Endodermal cell (in vitro differentiated cells): ENCODE results near the gene IL1RAP. TPM values are rescaled to one million over a fixed set of nuclear protein-coding genes. Genes with fewer than 3 reads are reported as not detected.

Source experiments
- DNase-seq: peaks from one replicate; pipeline ENCODE4 v3.0.0-alpha.2; 2017
- H3K27ac ChIP-seq: 2 replicates; pipeline ENCODE4 v1.5.1; 2013; ENCODE audit warnings: mild to moderate bottlenecking, low read depth, low read length, moderate library complexity
- H3K27me3 ChIP-seq: 2 replicates; pipeline ENCODE4 v1.6.1; 2013; ENCODE audit warnings: mild to moderate bottlenecking, low read length, moderate library complexity; ENCODE audit not compliant: insufficient read depth, control insufficient read depth, poor library complexity, severe bottlenecking
- H3K36me3 ChIP-seq: 2 replicates; pipeline ENCODE4 v1.7.0; 2013; ENCODE audit warnings: mild to moderate bottlenecking, low read length, moderate library complexity; ENCODE audit not compliant: control insufficient read depth, insufficient read depth
- H3K4me1 ChIP-seq: one replicate; pipeline ENCODE4 v1.7.0; 2013; ENCODE audit warnings: low read length; ENCODE audit not compliant: control insufficient read depth, insufficient read depth
- H3K4me3 ChIP-seq: 2 replicates; pipeline ENCODE4 v1.5.1; 2013; ENCODE audit warnings: mild to moderate bottlenecking, low read length, moderate library complexity
- H3K9ac ChIP-seq: 2 replicates; pipeline ENCODE4 v1.6.1; 2013; ENCODE audit warnings: mild to moderate bottlenecking, low read length, moderate library complexity; ENCODE audit not compliant: poor library complexity, severe bottlenecking; ENCODE audit errors: extremely low read depth
- H3K9me3 ChIP-seq: 2 replicates; pipeline ENCODE4 v1.6.1; 2013; ENCODE audit warnings: mild to moderate bottlenecking, low read length, moderate library complexity; ENCODE audit not compliant: control insufficient read depth
- H3K27ac Mint-ChIP-seq: 2 replicates; pipeline ENCODE4 v1.8.0; 2020; ENCODE audit warnings: mixed read lengths
- H3K27me3 Mint-ChIP-seq: 2 replicates; pipeline ENCODE4 v1.8.0; 2021; ENCODE audit warnings: mild to moderate bottlenecking, mixed read lengths; ENCODE audit not compliant: insufficient read depth
- H3K36me3 Mint-ChIP-seq: 2 replicates; pipeline ENCODE4 v1.8.0; 2020; ENCODE audit warnings: low read depth, mixed read lengths
- H3K4me1 Mint-ChIP-seq: 2 replicates; pipeline ENCODE4 v1.8.0; 2020; ENCODE audit warnings: mixed read lengths
- H3K4me3 Mint-ChIP-seq: 2 replicates; pipeline ENCODE4 v1.8.0; 2020; ENCODE audit warnings: mild to moderate bottlenecking, moderate library complexity, mixed read lengths
- H3K9me3 Mint-ChIP-seq: 2 replicates; pipeline ENCODE4 v1.8.0; 2020; ENCODE audit warnings: mild to moderate bottlenecking, mixed read lengths
- whole genome bisulfite sequencing, 2 experiments: methylation state at CpG; one replicate each; pipeline versions ENCODE4 v1.1.5 to v1.1.7; 2013; ENCODE audit warnings: missing lambda C conversion rate in 2 of 2, mixed read lengths in 1 of 2; ENCODE audit not compliant: insufficient coverage in 1 of 2, insufficient read length in 1 of 2; 5-methylcytosine and 5-hydroxymethylcytosine counted together
- total RNA-seq, 2 donors: library from RNA; stranded (reverse); fragmentation: NEBNext Ultra II Directional in 1 of 2; extraction: Animal tissue kit (Norgen Biotek cat#: 25700) in 1 of 2; gene quantifications; 2 replicates in 1 of 2; 3 replicates in 1 of 2; pipeline ENCODE4 v1.2.1, GENCODE V29; 2021
- TF ChIP-seq, protein P1 (sequence below): fragments of 200-600 bp; sonication (generic); conservative IDR thresholded peaks from 2 replicates; pipeline ENCODE4 v1.5.0; 2021; ENCODE audit warnings: antibody characterized with exemption, mild to moderate bottlenecking

The IL1RAP gene
- total RNA-seq, 2 donors from 2014 or later: 2.6 to 6.0 TPM

DNA sequence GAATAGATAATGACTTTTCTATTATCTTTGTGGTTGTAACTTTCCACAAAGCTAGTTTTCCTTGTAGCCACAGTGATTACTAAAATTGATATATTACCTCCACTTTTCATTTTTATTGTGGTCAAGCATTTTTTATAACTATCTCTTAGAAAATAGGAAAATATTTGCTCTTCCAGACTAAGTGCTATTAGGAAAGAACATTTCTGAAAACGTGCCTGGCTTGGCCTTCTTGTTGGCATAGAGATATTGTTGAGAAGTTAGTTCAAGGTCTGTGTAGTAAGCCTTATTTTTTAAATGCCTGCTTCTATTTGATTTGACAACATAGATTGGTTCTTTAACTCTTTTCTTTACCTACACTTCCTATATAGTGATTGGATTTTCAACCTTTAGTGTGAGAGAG lies 101.7 kb downstream of the IL1RAP start:
- Histone ChIP-seq H3K9me3 (no peaks in the 10 kb centered on the region), H3K27me3 (no peaks in the 10 kb centered on the region)
- WGBS, 2 experiments: 79% methylated on average over 1 of the region's 1 CpG; no CpG with 5 or more reads in 1 of the 2 experiments

DNA sequence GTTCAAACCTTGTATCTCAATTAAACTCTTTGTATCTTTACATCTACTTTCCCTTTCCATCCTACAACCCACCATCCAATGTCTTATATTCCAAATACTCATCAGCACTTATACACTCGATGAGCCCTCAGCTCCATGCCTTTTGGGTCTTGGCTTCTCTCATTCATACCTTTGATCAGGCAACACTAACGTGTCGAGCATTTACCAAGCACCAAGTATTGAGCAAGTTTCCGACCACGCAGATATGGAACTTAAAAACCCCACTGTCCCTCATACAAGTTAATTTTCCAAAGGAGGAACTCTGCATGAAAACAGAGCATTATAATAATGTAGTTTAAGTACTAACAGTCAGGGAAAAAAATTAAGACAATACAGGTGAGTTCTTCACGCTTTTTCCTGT lies 102.8 kb downstream of the IL1RAP start:
- no peak overlapping the region for H3K27ac Mint-ChIP-seq
- Histone ChIP-seq H3K9ac (no peak overlapping the region), H3K9me3 (no peaks in the 10 kb centered on the region), H3K27ac (peak overlapping the region; percentile 29), H3K36me3 (no peaks in the 10 kb centered on the region), H3K27me3 (no peaks in the 10 kb centered on the region), H3K4me3 (no peak overlapping the region), H3K4me1 (no peaks in the 10 kb centered on the region)
- no peaks in the 10 kb centered on the region for H3K4me1 Mint-ChIP-seq
- no peaks in the 10 kb centered on the region for H3K36me3 Mint-ChIP-seq
- H3K27me3 Mint-ChIP-seq: no peaks in the 10 kb centered on the region
- TF ChIP-seq, protein P1, sequence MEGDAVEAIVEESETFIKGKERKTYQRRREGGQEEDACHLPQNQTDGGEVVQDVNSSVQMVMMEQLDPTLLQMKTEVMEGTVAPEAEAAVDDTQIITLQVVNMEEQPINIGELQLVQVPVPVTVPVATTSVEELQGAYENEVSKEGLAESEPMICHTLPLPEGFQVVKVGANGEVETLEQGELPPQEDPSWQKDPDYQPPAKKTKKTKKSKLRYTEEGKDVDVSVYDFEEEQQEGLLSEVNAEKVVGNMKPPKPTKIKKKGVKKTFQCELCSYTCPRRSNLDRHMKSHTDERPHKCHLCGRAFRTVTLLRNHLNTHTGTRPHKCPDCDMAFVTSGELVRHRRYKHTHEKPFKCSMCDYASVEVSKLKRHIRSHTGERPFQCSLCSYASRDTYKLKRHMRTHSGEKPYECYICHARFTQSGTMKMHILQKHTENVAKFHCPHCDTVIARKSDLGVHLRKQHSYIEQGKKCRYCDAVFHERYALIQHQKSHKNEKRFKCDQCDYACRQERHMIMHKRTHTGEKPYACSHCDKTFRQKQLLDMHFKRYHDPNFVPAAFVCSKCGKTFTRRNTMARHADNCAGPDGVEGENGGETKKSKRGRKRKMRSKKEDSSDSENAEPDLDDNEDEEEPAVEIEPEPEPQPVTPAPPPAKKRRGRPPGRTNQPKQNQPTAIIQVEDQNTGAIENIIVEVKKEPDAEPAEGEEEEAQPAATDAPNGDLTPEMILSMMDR: no peak
- no peak overlapping the region for H3K4me3 Mint-ChIP-seq
- no peaks in the 10 kb centered on the region for H3K9me3 Mint-ChIP-seq
- 75 to 95% methylated on average over 2 to 6 of the region's 6 CpGs for WGBS, 2 experiments
- DNase-seq: no peak

More for the DNA sequence above, 101.7 kb downstream of the IL1RAP start:
- Mint-ChIP-seq H3K9me3 (no peaks in the 10 kb centered on the region), H3K4me3 (no peak overlapping the region), H3K36me3 (no peaks in the 10 kb centered on the region), H3K4me1 (no peaks in the 10 kb centered on the region), H3K27ac (no peak overlapping the region), H3K27me3 (no peaks in the 10 kb centered on the region)
- DNase-seq: no peak
- no peaks in the 10 kb centered on the region for H3K36me3 ChIP-seq
- no peak overlapping the region for H3K4me3 ChIP-seq
- H3K4me1 ChIP-seq: no peaks in the 10 kb centered on the region
- TF ChIP-seq, protein P1: no peak
- H3K27ac ChIP-seq: no peak overlapping the region
- H3K9ac ChIP-seq: no peak overlapping the region

DNA sequence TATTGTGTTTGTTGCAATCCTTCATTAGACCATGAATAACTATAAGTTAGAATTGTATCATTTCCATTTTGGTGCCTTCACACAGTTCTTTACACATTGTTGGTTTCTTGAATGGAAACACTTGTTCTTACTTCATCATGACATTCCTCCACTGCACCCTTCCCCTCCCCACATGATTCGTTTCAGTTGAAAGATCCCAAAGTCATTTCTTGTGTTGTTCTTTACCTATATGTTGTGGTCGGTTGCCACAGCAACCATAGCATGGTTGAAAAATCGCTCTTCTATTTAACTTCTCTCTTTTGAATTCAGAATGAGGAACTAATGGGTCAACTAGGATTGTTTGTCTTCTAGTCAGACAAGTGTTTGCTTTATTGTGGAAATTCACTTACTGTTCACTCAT lies 103.3 kb downstream of the IL1RAP start:
- TF ChIP-seq, protein P1: no peak
- H3K27me3 ChIP-seq: no peaks in the 10 kb centered on the region
- no peak overlapping the region for H3K9ac ChIP-seq
- no peaks in the 10 kb centered on the region for H3K9me3 Mint-ChIP-seq
- H3K27ac ChIP-seq: peak overlapping the region; percentile 42
- H3K4me3 Mint-ChIP-seq: no peak overlapping the region
- H3K9me3 ChIP-seq: no peaks in the 10 kb centered on the region
- no peak for DNase-seq
- WGBS, 2 experiments: 67 to 73% methylated on average over 1 to 3 of the region's 3 CpGs
- H3K27ac Mint-ChIP-seq: no peak overlapping the region
- H3K36me3 Mint-ChIP-seq: no peaks in the 10 kb centered on the region
- no peak overlapping the region for H3K4me3 ChIP-seq
- H3K4me1 ChIP-seq: no peaks in the 10 kb centered on the region
- peaks cover under 1% of the 10 kb centered on the region for H3K4me1 Mint-ChIP-seq
- H3K27me3 Mint-ChIP-seq: no peaks in the 10 kb centered on the region
- no peaks in the 10 kb centered on the region for H3K36me3 ChIP-seq
